Panc1 (cell line): Measurements from ENCODE around the gene RAPGEF3. TPM values are rescaled to one million over a fixed set of nuclear protein-coding genes. Genes with fewer than 3 reads are reported as not detected.

Experiments
- ATAC-seq: fragments of 200-7000 bp; cut with Tn5 transposase; 2 replicates; pipeline ENCODE4 v1.9.1; 2020; ENCODE audit warnings: mild to moderate bottlenecking, moderate library complexity
- BruUV-seq: library from RNA; stranded (reverse); fragments of 400-500 nt; replicated peaks from 2 replicates; lab custom pipeline; 2021; lab: Mats Ljungman, UMichigan
- CTCF ChIA-PET: fragments of 300-600 bp; sonication (Branson Sonifier 250); formaldehyde crosslinking; loops from one replicate; lab custom pipeline; 2022; ENCODE audit warnings: antibody characterized with exemption; lab: Charles Lee
- POLR2A ChIA-PET: fragments of 300-600 bp; sonication (Branson Sonifier 250); formaldehyde crosslinking; loops from one replicate; lab custom pipeline; 2022; ENCODE audit warnings: antibody characterized with exemption; lab: Charles Lee
- DNase-seq: peaks from one replicate; pipeline ENCODE4 v3.0.0-alpha.2; 2010; ENCODE audit warnings: low read depth, low spot score
- H3K27ac ChIP-seq: 2 replicates; pipeline ENCODE4 v1.5.1; 2011; ENCODE audit warnings: mild to moderate bottlenecking, low read length, inconsistent platforms
- H3K27me3 ChIP-seq: fragments of 200-500 bp; sonication (Bioruptor generic); 2 replicates; pipeline ENCODE4 v1.6.0; 2014; ENCODE audit warnings: low read length, inconsistent platforms; ENCODE audit not compliant: control insufficient read depth, insufficient read depth
- H3K36me3 ChIP-seq: fragments of 200-500 bp; sonication (Bioruptor generic); 2 replicates; pipeline ENCODE4 v1.5.1; 2014; ENCODE audit warnings: inconsistent platforms, mild to moderate bottlenecking, low read length, moderate library complexity; ENCODE audit not compliant: control insufficient read depth, insufficient read depth
- H3K4me1 ChIP-seq: 2 replicates; pipeline ENCODE4 v1.5.1; 2011; ENCODE audit warnings: inconsistent platforms, mild to moderate bottlenecking, low read length, moderate library complexity; ENCODE audit not compliant: control insufficient read depth, insufficient read depth
- H3K4me3 ChIP-seq, 2 experiments: 2 replicates each; pipeline ENCODE4 v1.5.1; 2011 to 2012; ENCODE audit warnings: low read depth in 2 of 2, low read length in 2 of 2, mild to moderate bottlenecking in 2 of 2, inconsistent platforms in 1 of 2, moderate library complexity in 1 of 2
- H3K9me3 ChIP-seq: fragments of 200-500 bp; sonication (Bioruptor generic); 2 replicates; pipeline ENCODE4 v1.5.1; 2014; ENCODE audit warnings: low read depth, mild to moderate bottlenecking, inconsistent platforms, low read length, moderate library complexity; ENCODE audit not compliant: control insufficient read depth, insufficient read depth
- POLR2AphosphoS5 ChIP-seq: IDR thresholded peaks from 2 replicates; pipeline ENCODE4 v1.6.1; 2012; ENCODE audit warnings: mild to moderate bottlenecking, low read depth, low read length, moderate library complexity
- SIN3A ChIP-seq: IDR thresholded peaks from 2 replicates; pipeline ENCODE4 v1.6.1; 2012; ENCODE audit warnings: low read depth, mild to moderate bottlenecking, low read length, moderate library complexity, borderline replicate concordance; ENCODE audit not compliant: insufficient read depth
- TCF7L2 ChIP-seq: IDR thresholded peaks from 2 replicates; pipeline ENCODE4 v1.6.1; 2011; ENCODE audit warnings: mild to moderate bottlenecking, low read depth, low read length, inconsistent platforms
- in situ Hi-C: cut with HindIII; loops from 2 replicates; pipeline ENCODE4 v1.10.0; 2016; ENCODE audit warnings: low sequenced_read_pairs, low pct_unique_long_range_greater_than_20kb
- intact Hi-C: fragments of 100-400 bp; cut with micrococcal nuclease; formaldehyde crosslinking; loops from one replicate; pipeline ENCODE4 v1.10.0; 2022; ENCODE audit not compliant: unreplicated experiment
- total RNA-seq: library from RNA; stranded (reverse); gene quantifications from one replicate; pipeline ENCODE4 v1.2.1, GENCODE V29; 2021; ENCODE audit not compliant: unreplicated experiment
- TF ChIP-seq, protein P1 (sequence below): fragments of 450-650 bp; IDR thresholded peaks from 2 replicates; pipeline ENCODE4 v1.5.1; 2017; ENCODE audit warnings: mild to moderate bottlenecking
- TF ChIP-seq, protein P2 (sequence below), 2 experiments: IDR thresholded peaks; 2 replicates each; pipeline ENCODE4 v1.6.1; 2011 to 2012; ENCODE audit warnings: low read depth in 2 of 2, control low read depth in 1 of 2, low read length in 1 of 2, mild to moderate bottlenecking in 1 of 2, moderate library complexity in 1 of 2; ENCODE audit not compliant: insufficient read depth in 1 of 2

The RAPGEF3 gene
- total RNA-seq, 1 experiment from 2014 or later: 5.8 TPM

DNA sequence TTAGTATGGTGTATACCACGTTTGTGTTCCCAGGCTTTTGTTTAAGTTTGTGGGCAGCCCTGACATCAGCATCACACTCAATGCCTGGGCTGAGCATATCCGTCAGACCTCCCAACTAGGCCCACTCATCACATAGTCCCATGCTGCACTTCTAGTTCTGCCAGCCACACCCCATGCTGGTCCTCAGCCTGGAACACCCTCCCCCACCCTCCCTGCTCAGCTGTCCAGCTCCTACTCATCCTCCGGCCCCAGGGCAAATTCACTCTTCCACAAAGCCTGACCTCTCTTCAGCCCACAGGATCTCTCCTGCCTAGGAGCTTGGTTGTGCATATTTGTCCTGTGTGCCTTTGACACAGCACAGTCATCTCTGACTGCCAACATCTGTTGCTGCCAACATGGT, 29.4 kb downstream of the RAPGEF3 start:
- ChIA-PET POLR2A (no interaction called here), CTCF (no interaction called here)
- Histone ChIP-seq H3K4me1 (no peaks in the 10 kb centered on the region), H3K4me3 (no peak overlapping the region), H3K36me3 (no peaks in the 10 kb centered on the region), H3K27me3 (no peaks in the 10 kb centered on the region), H3K9me3 (no peaks in the 10 kb centered on the region), H3K27ac (no peak overlapping the region)
- ATAC-seq: no peak
- DNase-seq: no peak
- intact Hi-C loops (no loop called here), in situ Hi-C loops (no loop called here)
- TF ChIP-seq SIN3A (no peak), TCF7L2 (no peak), POLR2AphosphoS5 (no peak)
- TF ChIP-seq, protein P1, sequence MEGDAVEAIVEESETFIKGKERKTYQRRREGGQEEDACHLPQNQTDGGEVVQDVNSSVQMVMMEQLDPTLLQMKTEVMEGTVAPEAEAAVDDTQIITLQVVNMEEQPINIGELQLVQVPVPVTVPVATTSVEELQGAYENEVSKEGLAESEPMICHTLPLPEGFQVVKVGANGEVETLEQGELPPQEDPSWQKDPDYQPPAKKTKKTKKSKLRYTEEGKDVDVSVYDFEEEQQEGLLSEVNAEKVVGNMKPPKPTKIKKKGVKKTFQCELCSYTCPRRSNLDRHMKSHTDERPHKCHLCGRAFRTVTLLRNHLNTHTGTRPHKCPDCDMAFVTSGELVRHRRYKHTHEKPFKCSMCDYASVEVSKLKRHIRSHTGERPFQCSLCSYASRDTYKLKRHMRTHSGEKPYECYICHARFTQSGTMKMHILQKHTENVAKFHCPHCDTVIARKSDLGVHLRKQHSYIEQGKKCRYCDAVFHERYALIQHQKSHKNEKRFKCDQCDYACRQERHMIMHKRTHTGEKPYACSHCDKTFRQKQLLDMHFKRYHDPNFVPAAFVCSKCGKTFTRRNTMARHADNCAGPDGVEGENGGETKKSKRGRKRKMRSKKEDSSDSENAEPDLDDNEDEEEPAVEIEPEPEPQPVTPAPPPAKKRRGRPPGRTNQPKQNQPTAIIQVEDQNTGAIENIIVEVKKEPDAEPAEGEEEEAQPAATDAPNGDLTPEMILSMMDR: no peak
- TF ChIP-seq, protein P2, sequence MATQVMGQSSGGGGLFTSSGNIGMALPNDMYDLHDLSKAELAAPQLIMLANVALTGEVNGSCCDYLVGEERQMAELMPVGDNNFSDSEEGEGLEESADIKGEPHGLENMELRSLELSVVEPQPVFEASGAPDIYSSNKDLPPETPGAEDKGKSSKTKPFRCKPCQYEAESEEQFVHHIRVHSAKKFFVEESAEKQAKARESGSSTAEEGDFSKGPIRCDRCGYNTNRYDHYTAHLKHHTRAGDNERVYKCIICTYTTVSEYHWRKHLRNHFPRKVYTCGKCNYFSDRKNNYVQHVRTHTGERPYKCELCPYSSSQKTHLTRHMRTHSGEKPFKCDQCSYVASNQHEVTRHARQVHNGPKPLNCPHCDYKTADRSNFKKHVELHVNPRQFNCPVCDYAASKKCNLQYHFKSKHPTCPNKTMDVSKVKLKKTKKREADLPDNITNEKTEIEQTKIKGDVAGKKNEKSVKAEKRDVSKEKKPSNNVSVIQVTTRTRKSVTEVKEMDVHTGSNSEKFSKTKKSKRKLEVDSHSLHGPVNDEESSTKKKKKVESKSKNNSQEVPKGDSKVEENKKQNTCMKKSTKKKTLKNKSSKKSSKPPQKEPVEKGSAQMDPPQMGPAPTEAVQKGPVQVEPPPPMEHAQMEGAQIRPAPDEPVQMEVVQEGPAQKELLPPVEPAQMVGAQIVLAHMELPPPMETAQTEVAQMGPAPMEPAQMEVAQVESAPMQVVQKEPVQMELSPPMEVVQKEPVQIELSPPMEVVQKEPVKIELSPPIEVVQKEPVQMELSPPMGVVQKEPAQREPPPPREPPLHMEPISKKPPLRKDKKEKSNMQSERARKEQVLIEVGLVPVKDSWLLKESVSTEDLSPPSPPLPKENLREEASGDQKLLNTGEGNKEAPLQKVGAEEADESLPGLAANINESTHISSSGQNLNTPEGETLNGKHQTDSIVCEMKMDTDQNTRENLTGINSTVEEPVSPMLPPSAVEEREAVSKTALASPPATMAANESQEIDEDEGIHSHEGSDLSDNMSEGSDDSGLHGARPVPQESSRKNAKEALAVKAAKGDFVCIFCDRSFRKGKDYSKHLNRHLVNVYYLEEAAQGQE (IDR thresholded peaks at IDR 0.05; ENCODE audit: insufficient read depth in 1 of 2, low read depth in 2 of 2, low read length in 1 of 2): no peak
- BruUV-seq: no TSS peak

- ChIA-PET CTCF (interaction anchor here (0.7 to 1.2 kb wide), 2 partner anchors 17 to 112 kb away, joined by 3 read pairs; no protein-coding TSS in a partner anchor), POLR2A (interaction anchor here (0.6 kb wide), 1 partner anchor 48 kb away, joined by 3 read pairs; no protein-coding TSS in a partner anchor)
- Histone ChIP-seq H3K4me1 (no peaks in the 10 kb centered on the region), H3K9me3 (no peaks in the 10 kb centered on the region), H3K36me3 (no peaks in the 10 kb centered on the region), H3K27me3 (no peaks in the 10 kb centered on the region), H3K27ac (no peak overlapping the region), H3K4me3 (no peak overlapping the region)
- TF ChIP-seq SIN3A: no peak
- TF ChIP-seq, protein P2 (IDR thresholded peaks at IDR 0.05; ENCODE audit: insufficient read depth in 1 of 2, low read depth in 2 of 2, low read length in 1 of 2): no peak
- TF ChIP-seq POLR2AphosphoS5: no peak
- TF ChIP-seq, protein P1: no peak
- no peak for TF ChIP-seq TCF7L2
- DNase-seq: no peak
- intact Hi-C loops (no loop called here), in situ Hi-C loops (no loop called here)
- BruUV-seq: no TSS peak
- ATAC-seq: no peak
Measured at GRCh38 chr12:47725893-47726292, 32.8 kb downstream of the RAPGEF3 start.
